ENCODE results near the gene PDLIM3. TPM values are rescaled to one million over a fixed set of nuclear protein-coding genes. Genes with fewer than 3 reads are reported as not detected.

The PDLIM3 gene
- total and polyA plus RNA-seq, 2 of the 13 experiments (the other 11 are each of a cell fraction or from before 2014, with no cell fraction given): 5.9 to 14.0 TPM

DNA sequence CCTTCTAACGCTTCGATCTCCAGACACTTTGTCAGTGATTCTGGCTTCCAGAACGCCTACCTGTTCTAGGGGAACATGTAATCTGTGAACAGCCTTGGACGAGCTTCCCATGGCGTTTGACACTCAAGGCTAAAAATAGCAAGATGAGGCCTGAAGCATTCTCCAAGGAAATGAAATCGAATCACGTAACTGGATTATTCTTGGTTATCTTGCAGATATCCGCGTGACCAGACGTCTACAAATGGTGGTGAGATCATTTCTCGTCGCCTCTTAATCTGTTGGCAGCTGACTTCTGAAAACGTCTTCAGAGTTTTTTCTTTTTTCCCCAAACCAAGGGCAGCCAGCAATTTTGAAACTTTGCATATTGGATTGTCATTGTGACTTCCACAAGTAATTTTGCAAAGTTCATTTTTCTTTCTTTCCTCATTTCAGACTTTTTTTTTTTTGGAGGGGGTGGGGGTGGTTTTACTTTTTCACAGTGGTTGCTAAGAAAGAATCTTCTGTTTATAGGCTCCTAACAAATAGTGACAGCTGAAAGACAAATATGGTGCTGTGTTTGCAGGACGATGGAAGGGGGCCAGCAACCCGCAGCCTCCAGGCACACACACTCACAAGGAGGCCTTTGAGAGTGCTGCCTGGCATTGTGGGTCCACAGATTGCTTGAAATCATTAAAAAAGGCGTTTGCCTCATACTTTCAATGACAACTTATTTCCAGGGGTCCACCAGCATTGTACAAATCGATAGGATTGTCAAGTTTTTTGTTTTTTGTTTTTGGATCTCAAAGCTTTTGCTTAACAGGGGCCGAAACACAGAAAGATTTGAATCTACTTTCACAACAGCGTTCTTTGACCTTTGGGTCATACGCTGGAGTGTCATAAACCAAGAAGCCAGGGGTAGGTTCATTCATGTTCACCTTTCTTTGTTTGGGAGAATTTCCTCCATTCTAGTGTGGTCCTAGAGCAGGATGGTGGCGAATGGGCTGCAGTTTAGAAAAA lies 32.4 kb upstream of the PDLIM3 start (continued):
- TF ChIP-seq NR2F1 (CRISPR knock-in tag; IDR thresholded peaks at IDR 0.05): peak; percentile 3 to 83; a peak in 2 of 4 replicates
- TF ChIP-seq ZBTB38 (CRISPR knock-in tag; IDR thresholded peaks at IDR 0.05): no peak
- TF ChIP-seq, protein P1, sequence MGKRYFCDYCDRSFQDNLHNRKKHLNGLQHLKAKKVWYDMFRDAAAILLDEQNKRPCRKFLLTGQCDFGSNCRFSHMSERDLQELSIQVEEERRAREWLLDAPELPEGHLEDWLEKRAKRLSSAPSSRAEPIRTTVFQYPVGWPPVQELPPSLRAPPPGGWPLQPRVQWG (CRISPR knock-in tag; IDR thresholded peaks at IDR 0.05; ENCODE audit: borderline replicate concordance, low read depth): no peak
- no peak for TF ChIP-seq ZNF274 (CRISPR knock-in tag; IDR thresholded peaks at IDR 0.05)
- no peak for TF ChIP-seq RBM22 (optimal IDR thresholded peaks at IDR 0.05; ENCODE audit: low read length)
- TF ChIP-seq, protein P2, sequence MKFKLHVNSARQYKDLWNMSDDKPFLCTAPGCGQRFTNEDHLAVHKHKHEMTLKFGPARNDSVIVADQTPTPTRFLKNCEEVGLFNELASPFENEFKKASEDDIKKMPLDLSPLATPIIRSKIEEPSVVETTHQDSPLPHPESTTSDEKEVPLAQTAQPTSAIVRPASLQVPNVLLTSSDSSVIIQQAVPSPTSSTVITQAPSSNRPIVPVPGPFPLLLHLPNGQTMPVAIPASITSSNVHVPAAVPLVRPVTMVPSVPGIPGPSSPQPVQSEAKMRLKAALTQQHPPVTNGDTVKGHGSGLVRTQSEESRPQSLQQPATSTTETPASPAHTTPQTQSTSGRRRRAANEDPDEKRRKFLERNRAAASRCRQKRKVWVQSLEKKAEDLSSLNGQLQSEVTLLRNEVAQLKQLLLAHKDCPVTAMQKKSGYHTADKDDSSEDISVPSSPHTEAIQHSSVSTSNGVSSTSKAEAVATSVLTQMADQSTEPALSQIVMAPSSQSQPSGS (CRISPR knock-in tag; IDR thresholded peaks at IDR 0.05): peak; percentile 26; the same call in 1 of the 2 replicates
- no peak for TF ChIP-seq ZKSCAN8 (CRISPR knock-in tag; IDR thresholded peaks at IDR 0.05; ENCODE audit: borderline replicate concordance)
- no peak for TF ChIP-seq ZSCAN29 (CRISPR knock-in tag; conservative IDR thresholded peaks at IDR 0.05)
- TF ChIP-seq ZNF468 (CRISPR knock-in tag; IDR thresholded peaks at IDR 0.05): no peak
- TF ChIP-seq CHD4 (IDR thresholded peaks at IDR 0.05; ENCODE audit: borderline replicate concordance, low read length): no peak; the same call in 1 of the 2 replicates
